ENCODE results near the gene CHSY1. TPM values are rescaled to one million over a fixed set of nuclear protein-coding genes. Genes with fewer than 3 reads are reported as not detected.

The CHSY1 gene
- total RNA-seq, 1 donor from 2014 or later = 28.0 TPM

DNA sequence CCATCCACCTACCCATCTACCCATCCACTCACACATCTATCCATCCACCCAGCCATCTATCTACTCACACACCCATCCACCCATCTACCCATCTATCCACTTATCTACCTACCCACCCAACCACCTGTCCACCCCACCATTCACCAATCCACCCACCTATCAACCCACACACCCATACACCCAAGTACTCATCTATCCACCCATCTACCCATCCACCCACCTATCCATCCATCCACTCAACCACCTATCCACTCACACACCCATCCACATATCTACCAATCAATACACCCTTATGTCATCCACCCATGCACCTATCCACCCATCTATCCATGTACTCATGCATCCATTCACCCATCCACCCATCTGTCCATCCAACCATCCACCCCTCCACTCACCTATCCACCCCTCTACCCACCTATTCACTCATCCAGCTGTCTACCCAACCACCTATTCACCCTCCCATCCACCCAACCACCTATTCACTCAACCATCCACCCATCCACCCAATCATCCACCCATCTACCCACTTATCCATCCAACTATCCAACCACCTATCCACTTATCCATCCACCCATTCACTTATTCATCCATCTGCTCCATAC, 109.8 kb downstream of the CHSY1 start:
- H3K9me3 ChIP-seq = no peaks in the 10 kb centered on the region
- TF ChIP-seq, protein P1, sequence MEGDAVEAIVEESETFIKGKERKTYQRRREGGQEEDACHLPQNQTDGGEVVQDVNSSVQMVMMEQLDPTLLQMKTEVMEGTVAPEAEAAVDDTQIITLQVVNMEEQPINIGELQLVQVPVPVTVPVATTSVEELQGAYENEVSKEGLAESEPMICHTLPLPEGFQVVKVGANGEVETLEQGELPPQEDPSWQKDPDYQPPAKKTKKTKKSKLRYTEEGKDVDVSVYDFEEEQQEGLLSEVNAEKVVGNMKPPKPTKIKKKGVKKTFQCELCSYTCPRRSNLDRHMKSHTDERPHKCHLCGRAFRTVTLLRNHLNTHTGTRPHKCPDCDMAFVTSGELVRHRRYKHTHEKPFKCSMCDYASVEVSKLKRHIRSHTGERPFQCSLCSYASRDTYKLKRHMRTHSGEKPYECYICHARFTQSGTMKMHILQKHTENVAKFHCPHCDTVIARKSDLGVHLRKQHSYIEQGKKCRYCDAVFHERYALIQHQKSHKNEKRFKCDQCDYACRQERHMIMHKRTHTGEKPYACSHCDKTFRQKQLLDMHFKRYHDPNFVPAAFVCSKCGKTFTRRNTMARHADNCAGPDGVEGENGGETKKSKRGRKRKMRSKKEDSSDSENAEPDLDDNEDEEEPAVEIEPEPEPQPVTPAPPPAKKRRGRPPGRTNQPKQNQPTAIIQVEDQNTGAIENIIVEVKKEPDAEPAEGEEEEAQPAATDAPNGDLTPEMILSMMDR (IDR thresholded peaks at IDR 0.05) = no peak
- TF ChIP-seq POLR2A (IDR thresholded peaks at IDR 0.05) = no peak
- TF ChIP-seq POLR2AphosphoS5 (IDR thresholded peaks at IDR 0.05; ENCODE audit: insufficient read depth in 1 of 2, low read depth in 1 of 2) = no peak
- H3K27me3 ChIP-seq = no peaks in the 10 kb centered on the region
- intact Hi-C loops (cut with DNase I) = no loop called here
- H3K4me3 ChIP-seq = no peak overlapping the region
- DNase-seq (ENCODE audit: extremely low spot score in 2 of 2) = no peak
- H3K36me3 ChIP-seq = no peaks in the 10 kb centered on the region
- peaks cover 4% of the 10 kb centered on the region for H3K4me1 ChIP-seq
- no peak overlapping the region for H3K27ac ChIP-seq

DNA sequence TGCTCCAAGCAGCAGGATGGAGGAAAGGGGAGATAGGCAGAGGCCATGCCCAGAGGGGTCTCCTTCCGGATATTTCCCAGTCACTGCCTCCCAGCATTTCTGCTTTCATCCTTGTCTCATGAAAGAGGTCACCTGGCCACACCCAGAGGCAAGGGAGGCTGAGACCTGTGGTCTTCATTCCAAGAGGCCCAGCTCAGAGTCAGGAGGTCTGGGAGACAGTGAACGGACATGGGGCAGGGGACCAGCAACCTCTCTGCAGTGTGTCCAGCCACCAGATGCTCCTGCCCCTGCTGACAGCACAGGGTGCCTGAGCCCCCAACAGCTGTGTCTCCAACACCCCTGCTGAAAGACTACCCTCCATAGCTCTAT, 111.2 kb downstream of the CHSY1 start:
- DNase-seq (ENCODE audit: extremely low spot score in 2 of 2) = no peak
- Histone ChIP-seq H3K36me3 (no peaks in the 10 kb centered on the region), H3K4me3 (no peak overlapping the region), H3K9me3 (no peaks in the 10 kb centered on the region), H3K27ac (no peak overlapping the region), H3K4me1 (peaks cover 4% of the 10 kb centered on the region), H3K27me3 (no peaks in the 10 kb centered on the region)
- TF ChIP-seq POLR2A (IDR thresholded peaks at IDR 0.05) (no peak), POLR2AphosphoS5 (IDR thresholded peaks at IDR 0.05; ENCODE audit: insufficient read depth in 1 of 2, low read depth in 1 of 2) (no peak)
- TF ChIP-seq, protein P1 (IDR thresholded peaks at IDR 0.05) = no peak
- intact Hi-C loops (cut with DNase I) = no loop called here

DNA sequence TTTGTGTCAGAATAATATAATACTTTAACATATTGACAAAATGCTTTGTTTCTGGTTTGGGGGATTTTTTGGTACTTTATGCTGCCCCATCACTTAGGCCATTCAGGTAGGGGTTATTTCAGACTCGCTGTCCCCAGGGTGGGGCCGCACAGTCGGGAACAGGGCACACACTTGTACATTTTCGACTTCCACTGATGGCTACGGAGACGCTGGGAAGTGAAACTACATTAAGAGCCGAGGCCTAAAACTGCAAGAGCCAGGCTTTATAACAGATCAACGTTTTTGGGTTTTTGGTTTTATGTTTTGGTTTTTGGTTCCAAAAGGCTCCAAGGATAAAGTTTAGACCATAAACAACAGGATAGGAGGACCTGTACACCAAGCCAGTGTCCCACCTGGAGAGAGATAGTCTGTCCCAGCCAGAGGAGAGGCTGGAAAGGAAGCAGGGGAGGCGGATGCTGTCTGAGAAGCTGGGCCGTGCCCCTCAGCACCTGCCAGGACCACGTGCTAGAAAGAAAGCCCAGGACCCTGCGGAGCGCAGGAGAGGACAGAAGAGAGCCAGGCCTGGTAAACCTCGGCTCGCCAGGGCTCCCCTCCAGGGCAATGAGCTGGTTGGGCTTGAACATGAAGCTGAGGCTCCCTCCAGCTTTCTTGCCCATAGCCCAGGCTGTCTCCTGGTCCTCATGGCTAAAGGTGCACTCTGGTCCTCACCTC, 111.7 kb downstream of the CHSY1 start:
- intact Hi-C loops (cut with DNase I) = no loop called here
- no peak overlapping the region for H3K4me3 ChIP-seq

DNA sequence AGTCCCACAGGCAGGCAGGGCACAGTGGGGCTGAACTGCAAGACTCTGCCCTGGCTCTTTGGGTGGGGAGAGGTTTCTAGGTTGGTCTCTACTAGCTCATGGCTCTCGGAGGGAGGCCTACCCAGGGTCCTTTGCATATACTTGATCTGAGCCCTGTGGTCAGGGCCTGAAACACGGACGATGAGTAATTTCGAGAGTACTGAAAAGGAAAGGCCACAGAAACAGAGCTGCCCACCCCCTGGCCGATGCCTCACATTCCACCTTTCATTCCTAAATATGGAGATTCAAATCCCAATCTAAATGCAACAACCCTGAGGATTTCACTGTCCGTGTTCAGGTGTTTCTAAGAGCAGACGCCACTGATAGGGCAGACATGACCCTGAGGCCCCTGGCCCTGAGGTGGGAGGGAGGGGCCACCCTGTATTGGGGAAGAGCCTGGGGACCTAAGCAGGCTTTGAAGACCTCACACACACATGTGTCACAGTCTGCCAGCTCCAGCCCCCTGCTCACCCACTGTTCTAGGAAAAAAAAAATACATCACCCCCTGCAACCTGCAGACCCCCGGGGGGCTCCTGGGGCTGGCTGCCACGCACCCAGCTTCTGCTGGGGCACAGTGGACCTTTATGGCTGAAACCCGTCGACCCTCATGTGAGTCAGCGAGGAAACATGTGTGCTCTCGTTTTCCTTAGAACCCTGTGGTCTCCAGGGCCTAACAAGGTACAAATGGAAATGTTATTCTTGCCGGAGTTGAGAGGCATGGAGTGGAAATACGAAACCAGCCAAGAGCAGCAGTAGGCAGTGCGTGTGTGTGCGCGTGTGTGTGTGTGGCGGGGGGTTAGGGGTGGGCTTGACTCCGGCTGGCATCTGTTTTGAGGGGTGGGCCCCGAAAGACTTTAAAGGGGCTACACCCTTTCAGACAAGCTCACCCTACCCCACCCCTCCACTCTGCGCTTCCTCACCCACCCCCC, 112.7 kb downstream of the CHSY1 start:
- TF ChIP-seq POLR2AphosphoS5 (IDR thresholded peaks at IDR 0.05; ENCODE audit: insufficient read depth in 1 of 2, low read depth in 1 of 2) = no peak
- TF ChIP-seq, protein P1 (IDR thresholded peaks at IDR 0.05) = no peak
- no peak for TF ChIP-seq POLR2A (IDR thresholded peaks at IDR 0.05)
- H3K27ac ChIP-seq = no peak overlapping the region
- no peaks in the 10 kb centered on the region for H3K9me3 ChIP-seq
- peaks cover 4% of the 10 kb centered on the region for H3K4me1 ChIP-seq
- H3K4me3 ChIP-seq = no peak overlapping the region
- no peak for DNase-seq (ENCODE audit: extremely low spot score in 2 of 2)
- intact Hi-C loops (cut with DNase I) = no loop called here
- H3K27me3 ChIP-seq = no peaks in the 10 kb centered on the region
- H3K36me3 ChIP-seq = no peaks in the 10 kb centered on the region

More for the DNA sequence above, 111.7 kb downstream of the CHSY1 start:
- no peaks in the 10 kb centered on the region for H3K36me3 ChIP-seq
- H3K27me3 ChIP-seq = no peaks in the 10 kb centered on the region
- H3K27ac ChIP-seq = no peak overlapping the region
- no peak for TF ChIP-seq POLR2A (IDR thresholded peaks at IDR 0.05)
- TF ChIP-seq, protein P1 (IDR thresholded peaks at IDR 0.05) = no peak
- no peak for TF ChIP-seq POLR2AphosphoS5 (IDR thresholded peaks at IDR 0.05; ENCODE audit: insufficient read depth in 1 of 2, low read depth in 1 of 2)
- H3K4me1 ChIP-seq = peaks cover 4% of the 10 kb centered on the region
- H3K9me3 ChIP-seq = no peaks in the 10 kb centered on the region
- DNase-seq (ENCODE audit: extremely low spot score in 2 of 2) = no peak
